Mucosa of rectum (tissue), 2 donors: ENCODE data around the gene RACGAP1.
A peak's percentile ranks its signal among the peaks of the same experiment; 100 is the strongest.

ENCODE experiments used
- H3K27ac ChIP-seq, 2 donors: one replicate each; pipeline ENCODE4 v1.7.0; 2013; ENCODE audit warnings: inconsistent platforms in 2 of 2, low read depth in 2 of 2, low read length in 2 of 2
- H3K27me3 ChIP-seq, 2 donors: one replicate each; pipeline ENCODE4 v1.7.0; 2013; ENCODE audit warnings: low read length in 2 of 2; ENCODE audit not compliant: control insufficient read depth in 2 of 2, insufficient read depth in 2 of 2
- H3K36me3 ChIP-seq, 2 donors: one replicate each; pipeline ENCODE4 v1.7.0; 2013; ENCODE audit warnings: low read length in 2 of 2; ENCODE audit not compliant: control insufficient read depth in 2 of 2, insufficient read depth in 2 of 2
- H3K4me1 ChIP-seq, 2 donors: one replicate each; pipeline ENCODE4 v1.7.0; 2013; ENCODE audit warnings: low read length in 2 of 2, mild to moderate bottlenecking in 1 of 2; ENCODE audit not compliant: control insufficient read depth in 2 of 2, insufficient read depth in 2 of 2
- H3K4me3 ChIP-seq, 2 donors: one replicate each; pipeline ENCODE4 v1.7.0; 2013; ENCODE audit warnings: low read length in 2 of 2
- H3K9ac ChIP-seq, 2 donors: one replicate each; pipeline ENCODE4 v1.7.0; 2013; ENCODE audit warnings: low read length in 2 of 2, low read depth in 1 of 2, mild to moderate bottlenecking in 1 of 2
- H3K9me3 ChIP-seq, 2 donors: one replicate each; pipeline ENCODE4 v1.7.0; 2013; ENCODE audit warnings: low read length in 2 of 2; ENCODE audit not compliant: control insufficient read depth in 2 of 2
- donor health status: healthy.
- donor health status: Normal muscosa, but diverticular disease.

The RACGAP1 gene

DNA sequence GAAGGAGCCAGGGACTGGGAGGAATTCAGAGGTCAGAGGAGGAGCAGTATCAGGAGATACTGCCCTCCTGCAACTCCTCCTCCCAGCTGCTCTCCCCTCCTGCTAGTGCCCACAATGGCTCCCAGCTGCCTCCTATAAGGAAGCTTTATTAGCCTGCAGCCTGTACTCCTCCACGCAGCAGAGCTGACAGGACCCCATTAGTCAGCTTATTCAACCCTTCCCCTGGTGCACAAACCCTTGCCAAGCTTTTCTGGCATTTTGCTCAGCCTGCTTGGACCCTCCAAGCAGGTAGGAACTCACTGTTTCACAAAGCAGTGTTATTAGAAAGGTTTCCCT, 81.7 kb downstream of the RACGAP1 start:
- Histone ChIP-seq H3K9ac (peak overlapping the region in 1 of 2 donors; percentile 3), H3K27ac (no peak overlapping the region), H3K9me3 (no peaks in the 10 kb centered on the region), H3K36me3 (no peaks in the 10 kb centered on the region), H3K4me3 (no peak overlapping the region), H3K27me3 (no peaks in the 10 kb centered on the region), H3K4me1 (peaks cover 7 to 28% of the 10 kb centered on the region in 2 donors)

DNA sequence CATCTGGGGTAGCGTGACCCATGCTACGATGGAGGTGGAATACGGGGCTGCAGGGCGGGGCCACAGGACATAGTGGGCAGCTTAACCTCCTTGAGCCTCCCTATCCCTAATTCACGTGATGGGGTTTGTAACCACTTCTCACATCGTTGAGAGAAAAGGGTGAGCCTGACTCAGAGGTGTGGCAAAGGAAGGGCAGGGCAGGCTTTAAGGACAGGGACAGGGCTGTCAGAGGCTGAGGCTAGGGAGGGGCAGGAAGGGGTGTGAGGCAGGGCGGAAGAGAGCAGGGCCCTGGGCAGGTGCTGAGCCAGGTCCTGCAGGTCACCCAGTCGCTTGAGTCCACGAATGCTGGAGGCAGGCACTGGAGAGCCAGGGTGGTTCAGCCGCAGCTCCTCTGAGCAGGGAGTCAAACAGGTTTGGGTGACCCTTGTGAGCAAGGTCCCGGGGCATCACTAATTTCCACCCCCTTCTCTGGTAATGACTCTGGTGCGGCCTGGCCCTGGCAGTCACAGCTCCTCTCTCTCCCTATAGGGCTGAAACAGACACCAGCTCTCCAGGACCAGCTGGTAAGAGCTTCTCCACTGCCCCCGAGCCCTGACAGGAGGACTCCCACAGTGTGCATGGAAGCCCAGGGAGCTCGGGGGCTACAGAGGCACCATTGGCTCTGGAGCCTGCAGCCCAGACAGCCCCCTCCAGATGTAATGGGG, 82.2 kb downstream of the RACGAP1 start:
- Histone ChIP-seq H3K27ac (peak overlapping the region in 1 of 2 donors; percentile 35), H3K27me3 (no peaks in the 10 kb centered on the region), H3K36me3 (no peaks in the 10 kb centered on the region), H3K9me3 (no peaks in the 10 kb centered on the region), H3K4me1 (peaks cover 7 to 28% of the 10 kb centered on the region in 2 donors), H3K9ac (peak overlapping the region in 1 of 2 donors; percentile 3), H3K4me3 (no peak overlapping the region)

DNA sequence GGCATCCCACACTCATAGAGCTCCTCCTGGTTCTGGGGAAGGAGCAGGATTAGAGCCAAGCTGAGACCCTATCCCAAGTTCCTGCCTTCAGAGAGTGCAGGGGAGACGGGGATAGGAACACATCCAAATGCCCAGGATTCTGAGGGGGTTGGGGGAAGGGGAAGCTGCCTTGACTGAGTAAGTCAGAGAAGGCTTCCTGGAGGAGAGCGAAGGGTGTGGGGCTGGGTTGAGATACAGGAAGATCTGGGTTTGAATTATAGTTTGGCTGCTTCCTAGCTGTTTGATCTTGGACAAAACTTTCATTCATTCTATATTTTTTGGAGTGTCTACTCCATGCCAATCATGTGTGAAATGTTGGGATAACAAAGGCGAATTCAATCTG, 82.8 kb downstream of the RACGAP1 start:
- Histone ChIP-seq H3K4me3 (no peak overlapping the region), H3K36me3 (no peaks in the 10 kb centered on the region), H3K27ac (no peak overlapping the region), H3K9ac (no peak overlapping the region), H3K4me1 (peaks cover 7 to 28% of the 10 kb centered on the region in 2 donors), H3K9me3 (no peaks in the 10 kb centered on the region), H3K27me3 (no peaks in the 10 kb centered on the region)

DNA sequence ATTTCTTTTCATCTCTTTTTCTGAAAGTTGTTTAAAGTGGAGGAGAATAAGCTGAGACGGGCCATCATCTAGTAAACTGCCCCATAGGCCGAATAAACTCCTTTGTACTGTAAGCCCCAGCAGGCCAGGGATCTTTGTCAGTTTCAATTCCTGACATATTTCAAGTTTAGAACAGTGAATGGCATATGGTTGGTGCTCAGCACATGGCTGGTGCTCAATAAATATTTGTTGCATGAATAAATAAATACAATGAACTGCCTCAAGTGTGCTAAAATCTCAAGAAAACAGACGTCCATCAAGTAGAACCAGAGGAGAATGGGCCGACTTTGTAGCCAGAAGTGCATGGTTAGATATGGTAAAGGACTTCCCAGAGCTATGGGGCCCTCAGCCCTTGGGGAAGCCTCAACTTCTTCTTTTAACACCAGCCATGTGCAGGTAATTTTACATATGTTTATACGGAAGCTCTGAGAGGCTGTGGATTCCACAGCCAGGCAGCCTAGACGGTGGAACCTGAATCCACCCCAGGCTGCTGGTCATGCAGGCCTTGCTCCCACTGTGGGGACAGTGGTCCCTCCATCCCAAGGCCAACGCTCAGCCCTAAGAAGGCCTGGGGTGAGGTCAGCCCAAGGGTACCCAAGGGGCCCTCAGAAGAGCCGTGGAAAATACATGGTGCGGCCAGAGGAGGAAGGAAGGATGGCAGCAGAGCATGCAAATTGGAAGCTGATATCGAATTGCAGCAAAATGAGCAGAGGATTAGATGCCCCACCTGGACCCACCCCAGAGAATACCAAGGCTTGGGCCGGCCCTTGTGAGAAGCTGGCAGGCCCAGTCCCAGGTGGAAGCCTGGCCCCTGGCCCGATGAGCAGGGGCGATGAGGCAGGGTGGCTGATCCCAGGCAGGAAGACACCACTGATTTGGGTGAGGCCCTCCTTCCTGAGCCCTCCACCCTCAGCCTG, 83.5 kb downstream of the RACGAP1 start:
- H3K27me3 ChIP-seq: no peaks in the 10 kb centered on the region
- no peaks in the 10 kb centered on the region for H3K36me3 ChIP-seq
- H3K9ac ChIP-seq: no peak overlapping the region
- H3K4me3 ChIP-seq: no peak overlapping the region
- peaks cover 7 to 27% of the 10 kb centered on the region in 2 donors for H3K4me1 ChIP-seq
- no peaks in the 10 kb centered on the region for H3K9me3 ChIP-seq
- H3K27ac ChIP-seq: no peak overlapping the region

DNA sequence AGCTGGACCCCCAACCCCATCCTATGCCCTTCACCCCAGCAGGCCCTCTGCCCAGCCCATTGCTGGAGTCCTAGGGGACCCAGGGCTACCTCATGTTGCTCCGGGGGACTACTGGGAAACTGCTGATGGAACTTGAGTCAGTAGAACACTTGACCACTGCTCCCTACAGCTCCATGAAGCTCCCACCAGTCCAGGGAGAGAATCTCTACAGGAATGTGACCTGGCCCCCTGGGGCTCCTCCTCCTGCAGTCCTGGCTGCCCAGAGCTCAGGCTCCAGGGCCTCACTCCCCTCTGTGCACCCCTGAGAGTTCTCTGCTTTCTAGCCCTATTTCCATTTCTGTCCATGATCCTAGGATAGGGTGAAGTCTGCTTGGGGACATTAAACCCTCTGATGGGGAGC, 85.6 kb downstream of the RACGAP1 start:
- Histone ChIP-seq H3K9ac (no peak overlapping the region), H3K36me3 (no peaks in the 10 kb centered on the region), H3K27ac (no peak overlapping the region)

DNA sequence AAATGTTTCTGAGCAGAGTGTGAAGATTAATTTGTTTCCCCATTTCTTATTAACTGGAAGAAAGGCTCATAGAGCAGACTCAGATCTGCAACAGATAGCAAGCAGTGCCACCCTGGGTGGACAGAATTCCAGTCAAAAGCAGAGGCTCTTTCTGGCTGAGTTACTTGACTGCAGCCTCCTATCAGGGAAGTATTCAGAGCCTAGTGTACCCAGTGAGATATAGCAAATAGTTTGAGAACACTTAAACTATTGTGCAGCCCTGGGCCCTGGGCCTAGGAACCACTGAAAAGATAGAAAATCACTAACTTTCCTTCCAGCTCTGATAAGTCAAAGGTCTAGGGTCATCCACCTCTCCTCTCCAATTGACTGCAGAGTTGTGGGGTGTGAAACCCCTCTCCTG, 86.0 kb downstream of the RACGAP1 start:
- Histone ChIP-seq H3K27me3 (no peaks in the 10 kb centered on the region), H3K36me3 (no peaks in the 10 kb centered on the region), H3K9ac (no peak overlapping the region), H3K4me3 (no peak overlapping the region), H3K9me3 (no peaks in the 10 kb centered on the region), H3K27ac (no peak overlapping the region), H3K4me1 (peaks cover 0 to 9% of the 10 kb centered on the region in 2 donors)

More for the DNA sequence above, 85.6 kb downstream of the RACGAP1 start:
- H3K9me3 ChIP-seq: no peaks in the 10 kb centered on the region
- no peaks in the 10 kb centered on the region for H3K27me3 ChIP-seq
- H3K4me3 ChIP-seq: no peak overlapping the region
- peaks cover 0 to 9% of the 10 kb centered on the region in 2 donors for H3K4me1 ChIP-seq
